CD4-positive, alpha-beta T cell treated with Interleukin-10 for 1 hour (primary cell): ENCODE results near the gene RRH.

Source experiments
- DNase-seq: peaks from one replicate; pipeline ENCODE4 v3.0.0-alpha.2; 2020

RRH gene

DNA sequence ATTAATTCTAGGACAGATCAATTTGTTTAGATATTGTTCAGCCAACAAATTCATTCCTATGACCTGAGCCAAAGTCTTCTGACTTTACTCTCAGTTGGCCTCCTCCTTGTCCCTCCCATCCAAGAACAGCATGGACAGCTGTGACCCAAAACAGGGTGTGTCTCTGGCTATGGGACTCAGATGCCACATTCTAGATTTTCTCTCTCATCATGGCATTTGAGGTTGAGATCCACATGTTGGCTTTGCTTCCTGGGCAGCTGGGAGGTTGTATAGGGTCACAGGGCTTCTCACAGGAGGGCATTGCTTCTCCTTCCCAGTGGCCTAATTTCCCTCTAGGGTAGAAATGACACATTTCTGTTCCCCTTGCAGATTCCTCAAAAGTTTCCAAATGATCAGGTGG lies 62.3 kb downstream of the RRH start:
- DNase-seq: no peak
